ENCODE data around the gene AP1G1.
A peak's percentile ranks its signal among the peaks of the same experiment; 100 is the strongest.
"Not testable (repeated sequence)": the region's sequence is repeated elsewhere in the genome, so short reads cannot be mapped to it uniquely, and the experiment has no call there.

The AP1G1 gene

DNA sequence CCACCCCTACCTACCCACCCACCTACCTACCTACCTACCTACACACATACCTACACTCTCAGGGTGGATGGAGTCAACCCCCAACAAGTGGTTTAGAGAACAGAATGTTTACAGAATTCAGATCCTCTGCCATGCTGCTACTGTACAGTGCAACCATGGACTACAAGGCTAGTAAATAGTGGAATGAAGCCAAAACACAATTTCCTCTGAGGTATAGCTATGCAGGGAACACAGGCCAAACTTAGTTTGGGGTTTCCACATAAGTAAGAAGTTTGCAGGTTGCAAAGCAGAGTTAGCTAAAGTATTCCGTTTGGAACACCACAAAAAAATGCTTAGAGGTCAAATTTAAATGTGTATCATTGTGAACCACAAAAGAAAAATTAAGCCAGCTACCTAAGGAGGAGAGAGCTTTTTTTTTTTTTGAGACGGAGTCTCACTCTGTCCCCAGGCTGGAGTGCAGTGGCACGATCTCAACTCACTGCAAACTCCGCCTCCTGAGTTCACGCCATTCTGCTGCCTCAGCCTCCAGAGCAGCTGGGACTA is 2.7 kb upstream of the AP1G1 start:
- FAIRE-seq (peak; percentile 83), DNase-seq (ENCODE audit: insufficient read length, low spot score) (no peak)

DNA sequence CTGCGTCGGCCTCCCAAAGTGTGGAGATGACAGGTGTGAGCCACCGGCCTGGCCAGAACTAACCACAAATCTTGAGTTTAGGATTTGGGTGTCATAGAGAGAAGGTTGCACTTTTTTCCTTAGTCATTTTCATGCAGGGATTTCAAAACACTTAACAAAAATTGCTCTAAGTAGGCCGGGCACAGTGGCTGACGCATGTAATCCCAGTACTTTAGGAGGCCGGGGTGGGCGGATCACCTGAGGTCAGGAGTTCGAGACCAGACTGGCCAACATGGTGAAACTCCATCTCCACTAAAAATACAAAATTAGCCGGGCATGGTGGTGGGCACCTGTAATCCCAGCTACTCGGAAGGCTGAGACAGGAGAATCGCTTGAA is 1.5 kb upstream of the AP1G1 start:
- not testable (repeated sequence) for DNase-seq (ENCODE audit: insufficient read length, low spot score); FAIRE-seq

DNA sequence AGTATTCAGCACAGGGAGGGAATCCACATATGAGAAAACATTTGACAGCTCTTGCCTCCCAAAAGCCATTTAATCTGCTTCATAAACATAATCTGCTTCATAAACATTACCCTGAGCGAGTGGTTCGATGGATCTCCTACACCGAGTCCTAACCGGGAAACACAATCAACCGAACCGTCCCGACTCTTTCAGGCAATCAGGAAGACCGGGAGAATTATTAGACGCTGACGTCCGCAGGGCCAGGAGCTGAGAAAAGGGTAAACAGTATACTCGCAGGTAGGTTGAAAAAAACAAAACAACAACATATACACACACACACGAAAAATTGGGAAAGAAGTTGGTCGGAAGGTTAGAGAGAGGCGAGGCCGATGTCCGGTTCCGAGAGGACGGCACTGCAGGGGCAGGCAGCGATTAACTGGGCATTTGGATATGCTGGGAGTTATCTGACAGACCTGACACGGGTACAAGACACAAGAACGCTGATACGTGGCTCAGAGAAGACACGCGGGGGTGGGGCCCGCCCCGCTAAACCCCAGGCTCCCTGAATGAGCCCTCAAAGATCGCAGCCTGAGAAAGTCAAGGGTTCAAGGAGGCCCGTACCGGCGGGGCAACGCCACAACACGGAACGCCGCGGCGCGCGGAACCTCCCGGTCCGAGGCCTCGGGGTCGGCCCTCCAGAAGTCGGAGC is 585 bp downstream of the AP1G1 start:
- FAIRE-seq (no peak), DNase-seq (ENCODE audit: insufficient read length, low spot score) (peak; percentile 44)

DNA sequence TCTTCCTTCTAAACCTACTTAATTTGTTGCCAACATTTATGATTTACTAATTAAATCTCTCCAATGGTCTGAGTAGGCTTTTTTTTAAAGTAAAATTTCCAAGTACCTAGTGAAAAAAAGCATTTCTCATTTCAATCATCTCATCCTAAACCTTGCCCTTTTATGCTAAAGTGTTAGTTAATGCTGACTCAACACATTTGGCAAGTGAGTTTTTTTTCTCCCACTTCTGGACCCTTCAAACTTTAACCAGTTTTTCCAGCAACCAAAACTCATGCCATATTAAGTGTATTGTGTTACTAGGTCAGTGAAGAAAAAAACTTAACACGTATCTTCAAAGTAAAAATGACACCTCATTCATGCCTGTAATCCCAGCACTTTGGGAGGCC is 5.3 kb downstream of the AP1G1 start:
- no peak for DNase-seq (ENCODE audit: insufficient read length, low spot score)
- no peak for FAIRE-seq

DNA sequence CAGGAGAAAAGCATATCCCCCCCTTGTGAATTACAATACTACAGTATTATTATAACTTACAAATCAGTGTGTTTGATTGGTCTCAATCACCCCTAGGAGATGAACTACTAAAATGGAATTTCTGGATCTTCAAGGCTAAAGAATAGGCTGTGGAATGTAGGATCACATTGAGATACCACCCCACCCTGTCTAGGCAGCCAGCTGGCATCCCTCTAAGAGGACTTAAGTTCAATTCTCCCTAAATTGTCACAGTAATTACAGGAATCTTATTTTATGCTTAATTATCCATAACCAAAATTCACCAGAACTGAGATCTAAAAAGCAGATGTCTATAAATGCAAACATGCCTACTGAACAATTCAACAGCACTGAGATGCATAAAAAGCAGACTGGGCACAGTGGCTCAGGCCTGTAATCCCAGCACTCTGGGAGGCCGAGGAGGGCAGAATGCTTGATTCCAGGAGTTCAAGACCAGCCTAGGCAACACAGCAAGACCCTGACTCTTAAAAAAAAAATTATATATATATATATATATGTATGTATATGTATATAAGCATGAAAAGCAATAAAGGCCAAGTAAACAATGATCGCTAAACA is 12.0 kb downstream of the AP1G1 start:
- no peak for FAIRE-seq
- DNase-seq (ENCODE audit: insufficient read length, low spot score) = no peak

DNA sequence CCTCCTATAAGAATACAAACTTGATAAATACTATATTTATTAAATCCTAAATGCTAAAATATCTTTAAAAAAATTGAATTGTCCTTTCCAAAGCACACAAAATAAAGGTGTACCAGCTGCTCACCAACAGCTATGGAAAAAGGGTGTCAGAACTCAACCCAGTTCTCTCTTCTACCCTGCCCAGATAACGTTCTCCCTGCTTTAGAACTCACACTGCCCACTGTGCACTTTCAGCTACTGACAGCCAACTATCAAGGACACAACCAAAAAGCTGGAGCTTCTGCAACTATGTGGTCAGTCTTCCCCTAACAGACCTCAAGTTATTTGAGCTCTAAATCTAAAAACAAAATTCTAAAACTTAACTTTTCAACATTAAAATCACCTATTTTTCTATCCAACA is 13.7 kb downstream of the AP1G1 start:
- FAIRE-seq (no peak), DNase-seq (ENCODE audit: insufficient read length, low spot score) (no peak)

DNA sequence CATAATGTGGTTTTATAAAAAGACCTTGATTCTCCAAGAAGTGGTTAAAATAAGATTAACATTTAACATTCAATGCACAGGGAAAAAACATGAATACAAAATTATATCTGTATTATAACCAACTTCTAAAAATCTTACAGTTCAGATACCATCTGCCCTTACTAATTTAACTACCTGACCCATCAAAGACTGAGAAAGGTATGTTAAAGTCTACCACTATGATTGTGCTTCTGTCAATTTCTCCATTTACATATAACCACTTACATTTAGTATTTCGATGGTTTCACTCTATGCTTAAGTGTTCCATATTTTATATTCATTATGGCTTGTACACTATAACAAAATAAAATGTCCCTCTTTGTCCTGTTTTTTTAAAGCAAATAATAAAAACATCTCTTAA is 14.6 kb downstream of the AP1G1 start:
- no peak for FAIRE-seq
- DNase-seq (ENCODE audit: insufficient read length, low spot score) = no peak

DNA sequence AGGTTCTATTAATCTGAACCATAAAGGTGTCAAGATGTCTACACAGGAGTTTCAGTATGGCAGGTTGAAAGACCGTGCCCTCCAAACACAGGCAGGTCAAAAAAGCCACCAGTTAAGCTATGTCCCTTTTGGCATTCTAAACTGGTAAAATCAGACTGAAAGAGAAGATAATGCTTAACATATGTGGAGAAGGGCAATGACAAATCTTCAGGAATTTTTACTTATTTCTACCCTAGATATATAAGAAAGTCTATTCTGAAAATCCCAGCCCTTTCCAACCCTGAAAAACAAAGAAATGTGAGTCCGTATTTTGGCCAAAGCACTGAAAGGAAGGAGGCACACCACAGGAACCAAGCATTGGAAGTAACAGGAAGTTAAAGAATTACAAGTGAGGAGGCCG is 16.5 kb downstream of the AP1G1 start:
- DNase-seq (ENCODE audit: insufficient read length, low spot score) = no peak
- no peak for FAIRE-seq

DNA sequence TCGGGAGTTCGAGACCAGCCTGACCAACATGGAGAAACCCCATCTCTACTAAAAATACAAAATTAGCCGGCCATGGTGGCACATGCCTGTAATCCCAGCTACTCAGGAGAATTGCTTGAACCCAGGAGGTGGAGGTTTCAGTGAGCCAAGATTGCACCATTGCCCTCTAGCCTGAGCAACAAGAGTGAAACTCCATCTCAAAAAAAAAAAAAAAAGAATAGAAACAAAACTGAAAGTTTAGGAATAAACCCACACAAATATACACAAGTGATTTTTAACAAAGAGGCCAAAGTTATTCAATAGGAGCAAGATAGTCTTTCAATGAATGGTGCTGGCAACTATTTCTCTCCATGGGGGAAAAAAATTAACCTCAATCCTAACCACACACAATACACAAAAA is 18.3 kb downstream of the AP1G1 start:
- not testable (repeated sequence) for DNase-seq (ENCODE audit: insufficient read length, low spot score); FAIRE-seq

DNA sequence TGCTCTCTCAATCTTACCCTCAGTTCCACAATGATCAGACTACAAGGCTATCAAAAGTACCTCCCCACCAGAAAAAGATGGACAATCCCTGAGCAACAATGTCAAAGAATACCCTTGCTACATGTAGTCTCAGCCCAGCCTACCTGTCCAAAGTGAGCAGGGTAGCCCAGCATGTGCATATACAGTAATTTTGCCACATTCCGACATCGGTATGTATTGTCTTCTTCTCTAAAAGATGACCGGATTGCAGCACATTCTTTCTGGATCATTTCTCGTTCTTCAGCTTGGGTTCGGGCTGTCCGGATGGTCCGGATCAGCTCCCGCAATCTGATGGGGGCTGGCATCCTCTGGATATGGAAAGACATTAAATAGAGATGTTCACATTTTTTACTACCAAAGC is 19.5 kb downstream of the AP1G1 start:
- peak; percentile 87 for FAIRE-seq
- no peak for DNase-seq (ENCODE audit: insufficient read length, low spot score)

DNA sequence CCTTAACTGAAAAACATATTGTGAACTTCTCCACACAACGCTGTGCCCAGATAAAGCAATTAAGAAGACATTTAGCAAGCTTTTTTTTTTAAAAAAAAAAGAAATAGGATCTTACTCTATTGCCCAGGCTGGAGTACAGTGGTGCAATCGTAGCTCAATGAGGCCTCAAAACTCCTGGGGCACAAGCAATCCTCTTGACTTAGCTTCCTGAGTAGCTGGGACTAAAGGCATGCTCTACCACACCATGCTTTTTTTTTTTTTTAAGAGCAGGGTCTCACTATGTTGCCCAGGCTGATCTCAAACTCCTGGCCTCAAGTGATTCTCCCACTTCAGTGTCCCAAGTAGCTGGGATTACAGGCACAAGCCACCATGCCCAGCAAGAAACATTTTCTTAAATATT is 20.1 kb downstream of the AP1G1 start:
- DNase-seq (ENCODE audit: insufficient read length, low spot score) (no peak), FAIRE-seq (no peak)

DNA sequence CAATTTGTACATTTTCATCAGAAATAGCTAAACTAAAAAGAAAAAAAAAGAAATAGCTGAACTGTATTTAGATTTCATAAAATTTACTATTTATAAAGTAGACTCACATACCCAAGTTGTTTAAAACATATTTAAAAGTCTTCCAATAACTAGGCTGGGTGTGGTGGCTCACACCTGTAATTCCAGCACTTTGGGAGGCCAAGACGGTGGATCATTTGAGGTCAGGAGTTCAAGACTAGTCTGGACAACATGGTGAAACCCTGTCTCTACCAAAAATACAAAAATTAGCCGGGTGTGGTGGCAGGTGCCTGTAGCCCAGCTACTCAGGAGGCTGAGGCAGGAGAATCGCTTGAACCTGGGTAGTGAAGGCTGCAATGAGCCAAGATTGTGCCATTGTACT is 23.5 kb downstream of the AP1G1 start:
- not testable (repeated sequence) for DNase-seq (ENCODE audit: insufficient read length, low spot score); FAIRE-seq

DNA sequence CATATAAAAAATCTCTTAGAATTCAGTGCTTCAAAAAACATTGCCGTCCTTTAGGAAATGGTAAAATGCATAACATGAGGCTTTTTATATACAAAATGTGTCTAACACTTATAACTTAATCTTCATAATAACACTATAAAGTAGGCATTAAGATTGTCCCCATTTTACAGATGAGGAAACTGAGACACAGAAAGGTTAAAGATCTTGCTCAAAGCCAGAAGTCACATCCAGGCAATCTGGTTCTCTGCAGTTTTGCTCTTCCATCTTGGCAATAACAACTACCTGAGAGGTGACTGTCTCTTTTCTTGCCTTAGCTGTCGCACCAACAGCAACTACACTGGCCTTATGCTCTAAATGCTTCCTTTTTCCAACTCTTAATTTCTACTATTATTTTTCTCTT is 24.5 kb downstream of the AP1G1 start:
- FAIRE-seq (no peak), DNase-seq (ENCODE audit: insufficient read length, low spot score) (no peak)

DNA sequence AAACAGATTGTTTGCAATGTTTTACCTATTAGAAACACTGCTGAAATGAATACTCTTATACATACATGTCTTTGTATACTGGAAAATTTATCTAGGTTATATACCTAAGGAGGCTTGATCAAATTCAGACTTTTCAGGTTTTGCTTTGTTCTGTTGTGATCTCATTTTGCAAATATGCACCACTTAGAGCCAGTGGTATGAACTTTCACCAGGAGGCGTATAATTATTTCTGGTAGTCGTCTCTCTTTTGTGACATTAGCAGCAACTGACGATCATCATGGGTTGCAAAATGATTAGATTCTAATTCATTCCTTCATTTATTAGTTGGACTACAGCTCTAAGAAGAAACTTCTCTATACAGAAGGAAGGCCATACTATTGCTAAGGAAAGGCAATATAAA is 26.9 kb downstream of the AP1G1 start:
- DNase-seq (ENCODE audit: insufficient read length, low spot score) = no peak

DNA sequence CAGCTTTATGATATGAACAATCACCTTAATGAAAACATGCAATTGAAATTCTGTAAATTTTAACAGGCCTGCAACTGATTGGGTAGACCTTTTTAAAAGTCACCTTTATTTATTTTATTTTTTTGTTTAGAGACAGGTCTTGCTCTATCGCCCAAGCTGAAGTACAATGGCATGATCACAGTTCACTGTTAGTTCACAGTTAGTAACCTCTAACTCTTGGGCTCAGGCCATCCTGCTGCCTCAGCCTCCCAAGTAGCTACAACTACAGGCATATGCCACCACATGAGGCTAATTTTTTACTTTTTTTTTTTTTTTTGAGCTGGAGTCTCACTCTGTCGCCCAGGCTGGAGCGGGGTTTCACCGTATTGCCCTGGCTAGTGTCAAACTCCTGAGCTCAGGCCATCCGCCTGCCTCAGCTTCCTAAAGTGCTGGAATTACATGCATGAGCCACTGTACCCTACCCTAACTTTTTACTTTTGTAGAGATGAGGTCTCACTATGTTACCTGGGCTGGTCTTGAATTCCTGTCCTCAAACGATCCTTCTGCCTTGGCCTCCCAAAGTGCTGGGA is 28.0 kb downstream of the AP1G1 start:
- FAIRE-seq = peak; percentile 72
- DNase-seq (ENCODE audit: insufficient read length, low spot score) = no peak

More for the DNA sequence above, 26.9 kb downstream of the AP1G1 start:
- peak; percentile 75 for FAIRE-seq

DNA sequence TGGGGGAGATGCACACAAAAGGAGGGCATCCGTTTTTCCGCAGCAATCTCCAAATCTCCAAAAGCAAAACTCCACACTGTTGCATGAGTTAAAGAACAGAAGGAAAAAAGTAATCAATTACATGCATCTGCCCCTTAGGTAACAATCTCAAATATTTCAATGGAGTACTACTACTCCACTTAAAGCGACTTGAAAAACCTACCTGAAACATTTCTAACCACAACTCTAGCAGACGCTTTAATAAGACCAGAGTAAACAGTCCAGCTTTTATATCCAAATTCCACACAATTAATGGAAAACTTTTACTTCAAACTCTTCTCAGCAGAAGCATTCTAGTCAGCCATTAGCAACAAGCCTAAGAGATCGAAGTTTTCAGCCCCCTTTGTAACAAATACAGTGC is 29.9 kb downstream of the AP1G1 start:
- DNase-seq (ENCODE audit: insufficient read length, low spot score) = no peak
- FAIRE-seq = no peak

DNA sequence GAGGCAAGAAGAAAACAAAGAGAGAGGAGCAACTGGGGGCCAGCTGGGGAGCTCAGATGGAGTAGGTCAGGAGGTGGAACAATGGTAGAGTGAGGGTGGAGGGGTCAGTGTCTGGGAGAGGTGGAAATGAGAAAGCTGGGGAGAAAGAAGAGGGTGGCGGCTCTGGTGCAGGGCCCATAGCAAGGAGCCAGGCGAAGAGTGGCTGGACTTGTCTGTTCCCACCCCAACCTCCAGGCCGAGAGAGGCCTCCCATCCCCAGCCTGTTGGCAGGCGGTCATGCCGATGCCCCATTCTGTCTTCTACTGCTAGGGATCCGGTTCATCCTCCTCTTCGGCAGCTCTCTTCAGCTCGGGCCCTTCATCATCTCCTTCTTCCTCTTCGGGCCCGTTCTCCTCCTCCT is 31.3 kb downstream of the AP1G1 start:
- DNase-seq (ENCODE audit: insufficient read length, low spot score) = no peak
- FAIRE-seq = no peak

DNA sequence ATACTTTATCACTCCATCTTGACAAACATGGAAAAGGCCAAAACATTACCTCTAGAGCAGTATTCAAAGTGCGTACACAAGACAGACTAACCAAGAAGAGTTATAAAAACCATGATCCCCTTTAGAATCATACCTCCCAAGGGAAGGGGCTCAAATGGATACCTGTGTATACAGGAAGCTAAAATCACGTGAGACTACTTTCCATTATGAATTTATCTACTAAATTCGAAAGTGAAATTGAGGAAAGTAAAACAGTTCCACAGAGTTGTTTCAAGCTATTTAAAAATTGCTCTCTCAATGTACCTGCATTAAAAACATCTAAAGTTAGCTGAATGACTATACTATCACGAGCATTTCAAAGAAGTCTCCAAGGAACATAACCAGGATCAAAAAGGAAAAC is 32.7 kb downstream of the AP1G1 start:
- DNase-seq (ENCODE audit: insufficient read length, low spot score) = no peak
- FAIRE-seq = no peak

DNA sequence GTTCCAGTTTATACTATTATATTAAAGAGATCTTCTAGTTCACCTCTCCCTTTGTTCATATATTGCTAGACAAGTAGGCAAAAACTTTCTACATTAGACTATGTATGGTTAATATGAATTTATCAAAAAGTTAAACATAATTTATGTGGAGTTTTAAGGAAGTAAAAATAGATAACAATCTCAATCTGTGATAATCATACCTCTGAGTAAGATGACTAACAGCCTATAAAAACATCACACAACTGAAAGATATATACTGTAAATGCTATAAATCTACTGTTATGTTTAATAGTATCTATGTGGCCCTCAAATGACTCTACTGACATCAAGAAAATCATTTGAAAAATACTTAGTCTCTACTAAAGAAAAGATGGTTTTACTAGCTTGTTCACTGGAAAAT is 37.1 kb downstream of the AP1G1 start:
- no peak for DNase-seq (ENCODE audit: insufficient read length, low spot score)

DNA sequence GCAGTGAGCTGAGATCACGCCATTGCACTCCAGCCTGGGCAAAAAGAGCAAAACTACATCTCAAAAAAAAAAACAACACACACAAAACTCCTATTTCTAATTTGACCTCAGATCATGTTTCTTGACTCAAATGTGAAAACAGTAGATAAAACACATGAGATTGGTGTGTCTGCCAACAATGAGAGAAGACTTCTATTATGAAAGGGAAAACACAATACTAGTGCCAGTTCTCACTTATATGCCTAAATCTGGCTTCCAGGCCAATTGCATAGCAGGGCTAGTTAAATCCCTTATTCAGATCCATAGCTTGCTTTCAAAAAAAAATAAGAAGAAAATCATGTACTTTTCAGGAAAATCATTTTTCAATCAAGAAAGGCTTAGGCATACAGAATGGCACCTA is 39.4 kb downstream of the AP1G1 start:
- DNase-seq (ENCODE audit: insufficient read length, low spot score) (no peak), FAIRE-seq (no peak)

More for the DNA sequence above, 37.1 kb downstream of the AP1G1 start:
- FAIRE-seq = no peak

DNA sequence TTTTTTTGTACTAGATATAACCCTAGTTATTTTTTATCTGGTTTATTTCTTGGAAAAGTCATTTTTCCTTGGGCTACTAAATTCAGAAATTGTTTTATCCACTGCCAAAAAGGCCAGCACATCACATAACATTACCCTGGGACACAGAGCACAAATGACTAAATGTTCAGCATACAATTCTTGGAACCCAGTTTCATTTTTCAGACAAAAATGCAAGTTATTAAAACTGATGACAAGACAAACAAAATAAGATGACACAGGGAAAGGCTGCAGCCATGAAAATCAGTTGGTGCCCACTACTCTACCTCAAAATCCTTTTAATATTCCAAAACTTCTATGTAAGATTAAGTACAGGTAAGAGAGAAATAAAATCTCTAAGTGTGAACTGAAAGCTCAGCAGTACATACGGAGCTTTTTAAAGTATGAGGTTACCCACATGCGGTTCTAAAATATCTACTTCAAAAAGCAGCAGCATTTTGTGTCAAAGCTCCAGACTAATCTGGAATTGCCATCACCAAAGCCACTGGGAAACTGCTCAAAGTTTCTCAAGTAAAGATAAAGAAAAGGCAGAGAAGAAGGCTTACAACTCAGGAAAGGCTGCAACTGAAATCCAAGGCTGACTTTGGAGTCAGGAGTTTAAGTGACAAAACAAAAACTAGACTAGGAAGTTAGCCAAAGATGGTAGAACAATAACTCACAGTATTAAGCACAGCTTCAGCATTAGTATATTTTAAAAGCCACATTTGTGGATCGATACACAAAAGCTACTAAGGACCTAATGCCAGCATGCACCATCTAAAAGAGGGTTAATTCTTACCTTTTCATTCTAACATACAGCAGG is 41.4 kb downstream of the AP1G1 start:
- FAIRE-seq = no peak
- no peak for DNase-seq (ENCODE audit: insufficient read length, low spot score)
